HUDEP-2 (cell line): ENCODE measurements around the gene GRIK1.
"Not testable (repeated sequence)": the region's sequence is repeated elsewhere in the genome, so short reads cannot be mapped to it uniquely, and the experiment has no call there.

ENCODE experiments used
- DNase-seq, 76 experiments: peaks; one replicate each; lab custom pipeline; 2025; ENCODE audit not compliant: unreplicated experiment in 76 of 76; lab: John Stamatoyannopoulos, UW

GRIK1 gene

GRCh38 chr21:29626801-29627470 lies 312.9 kb downstream of the GRIK1 start:
- DNase-seq = no peak

- DNase-seq = no peak
Measured at GRCh38 chr21:29625990-29626389, 313.8 kb downstream of the GRIK1 start.

- no peak for DNase-seq
Measured at GRCh38 chr21:29624776-29625175, 315.0 kb downstream of the GRIK1 start.

- no peak for DNase-seq
Measured at GRCh38 chr21:29621525-29621924, 318.3 kb downstream of the GRIK1 start.

GRCh38 chr21:29616209-29616751 lies 323.5 kb downstream of the GRIK1 start:
- no peak for DNase-seq

- DNase-seq = no peak
Measured at GRCh38 chr21:29613877-29614276, 325.9 kb downstream of the GRIK1 start.

GRCh38 chr21:29613021-29613420 lies 326.8 kb downstream of the GRIK1 start:
- no peak for DNase-seq

GRCh38 chr21:29610779-29611360 lies 328.9 kb downstream of the GRIK1 start:
- no peak for DNase-seq

GRCh38 chr21:29606613-29607012 lies 333.2 kb downstream of the GRIK1 start:
- no peak for DNase-seq

GRCh38 chr21:29605219-29605618 lies 334.6 kb downstream of the GRIK1 start:
- not testable (repeated sequence) for DNase-seq

- no peak for DNase-seq
Measured at GRCh38 chr21:29604076-29604475, 335.7 kb downstream of the GRIK1 start.

- DNase-seq = no peak
Measured at GRCh38 chr21:29601047-29601446, 338.7 kb downstream of the GRIK1 start.

- no peak for DNase-seq
Measured at GRCh38 chr21:29586696-29587095, 353.1 kb downstream of the GRIK1 start.

GRCh38 chr21:29585462-29585861 lies 354.3 kb downstream of the GRIK1 start:
- no peak for DNase-seq

- no peak for DNase-seq
Measured at GRCh38 chr21:29583424-29583924, 356.3 kb downstream of the GRIK1 start.

GRCh38 chr21:29582855-29583254 lies 356.9 kb downstream of the GRIK1 start:
- DNase-seq = no peak

- no peak for DNase-seq
Measured at GRCh38 chr21:29581393-29581792, 358.4 kb downstream of the GRIK1 start.

GRCh38 chr21:29580732-29581285 lies 359.0 kb downstream of the GRIK1 start:
- DNase-seq = no peak

- DNase-seq = no peak
Measured at GRCh38 chr21:29578306-29578705, 361.5 kb downstream of the GRIK1 start.

GRCh38 chr21:29571949-29572348 lies 367.8 kb downstream of the GRIK1 start:
- no peak for DNase-seq

- no peak for DNase-seq
Measured at GRCh38 chr21:29568020-29568697, 371.6 kb downstream of the GRIK1 start.
